Measurements from ENCODE around the gene ELOA2.
"Not testable (repeated sequence)": the region's sequence is repeated elsewhere in the genome, so short reads cannot be mapped to it uniquely, and the experiment has no call there.

ELOA2 gene

GRCh38 chr18:47022821-47023220, 12.6 kb downstream of the ELOA2 start:
- DNase-seq (ENCODE audit: low spot score), result not testable (repeated sequence)

- DNase-seq (ENCODE audit: low spot score), result not testable (repeated sequence)
These were observed 14.7 kb downstream of the ELOA2 start for GRCh38 chr18:47020757-47021156.

GRCh38 chr18:47019870-47020269, 15.6 kb downstream of the ELOA2 start:
- DNase-seq (ENCODE audit: low spot score), result not testable (repeated sequence)
